GM12801 (cell line): Measurements from ENCODE around the gene NRP1.

Experiments
- TF ChIP-seq, protein P1 (sequence below): IDR thresholded peaks from one replicate; pipeline ENCODE4 v1.5.1; 2011; ENCODE audit warnings: control low read depth; ENCODE audit not compliant: insufficient read length; ENCODE audit errors: extremely low read depth

Gene NRP1

DNA sequence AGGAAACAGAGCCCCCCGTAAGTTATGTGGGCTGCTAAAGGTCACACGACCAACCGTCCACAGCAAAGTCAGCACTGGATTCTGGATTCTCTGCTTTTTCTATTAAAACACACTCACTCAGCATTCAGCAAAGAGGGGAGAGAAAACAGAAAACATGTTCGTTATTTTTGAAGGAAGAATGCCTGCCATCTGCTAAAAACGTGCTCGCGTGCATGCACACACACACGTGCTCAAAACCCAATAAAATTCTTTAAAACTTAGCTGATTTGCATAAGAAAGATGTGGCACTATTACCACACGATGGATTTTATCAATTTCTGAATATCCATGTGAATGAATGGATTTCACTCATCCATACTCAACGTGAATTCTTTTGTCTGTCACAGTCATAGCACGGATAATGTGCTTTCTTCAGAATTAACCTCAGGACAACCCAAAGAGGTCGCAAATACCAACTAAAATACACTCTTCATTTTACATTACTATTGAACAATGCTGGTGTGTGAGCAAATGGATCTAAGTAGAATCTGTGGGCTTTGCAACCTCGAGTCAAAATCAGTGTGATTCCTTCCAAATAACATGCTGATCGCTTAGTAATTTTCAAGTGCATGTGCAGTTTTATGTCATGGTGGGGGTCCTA lies 40.8 kb downstream of the NRP1 start:
- TF ChIP-seq, protein P1, sequence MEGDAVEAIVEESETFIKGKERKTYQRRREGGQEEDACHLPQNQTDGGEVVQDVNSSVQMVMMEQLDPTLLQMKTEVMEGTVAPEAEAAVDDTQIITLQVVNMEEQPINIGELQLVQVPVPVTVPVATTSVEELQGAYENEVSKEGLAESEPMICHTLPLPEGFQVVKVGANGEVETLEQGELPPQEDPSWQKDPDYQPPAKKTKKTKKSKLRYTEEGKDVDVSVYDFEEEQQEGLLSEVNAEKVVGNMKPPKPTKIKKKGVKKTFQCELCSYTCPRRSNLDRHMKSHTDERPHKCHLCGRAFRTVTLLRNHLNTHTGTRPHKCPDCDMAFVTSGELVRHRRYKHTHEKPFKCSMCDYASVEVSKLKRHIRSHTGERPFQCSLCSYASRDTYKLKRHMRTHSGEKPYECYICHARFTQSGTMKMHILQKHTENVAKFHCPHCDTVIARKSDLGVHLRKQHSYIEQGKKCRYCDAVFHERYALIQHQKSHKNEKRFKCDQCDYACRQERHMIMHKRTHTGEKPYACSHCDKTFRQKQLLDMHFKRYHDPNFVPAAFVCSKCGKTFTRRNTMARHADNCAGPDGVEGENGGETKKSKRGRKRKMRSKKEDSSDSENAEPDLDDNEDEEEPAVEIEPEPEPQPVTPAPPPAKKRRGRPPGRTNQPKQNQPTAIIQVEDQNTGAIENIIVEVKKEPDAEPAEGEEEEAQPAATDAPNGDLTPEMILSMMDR, result no peak

DNA sequence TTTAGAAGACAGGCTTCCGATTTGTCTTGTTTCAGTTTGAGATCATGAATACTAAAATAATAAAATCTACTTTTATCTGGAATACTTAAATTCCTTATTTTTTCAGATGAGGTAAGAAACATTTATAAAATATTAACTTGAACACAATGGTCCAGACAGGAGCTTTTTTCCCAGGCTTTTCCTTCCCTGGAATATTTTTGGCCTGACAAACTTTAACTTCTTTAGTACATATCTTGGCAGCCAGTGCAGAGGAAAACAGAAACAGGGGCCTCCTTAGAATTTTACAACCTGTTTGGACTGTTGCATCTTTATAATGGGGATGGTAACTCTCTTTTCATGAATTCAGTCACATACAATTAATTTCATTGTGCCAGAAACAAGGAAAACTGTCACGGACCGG lies 41.4 kb downstream of the NRP1 start:
- TF ChIP-seq, protein P1, result no peak

DNA sequence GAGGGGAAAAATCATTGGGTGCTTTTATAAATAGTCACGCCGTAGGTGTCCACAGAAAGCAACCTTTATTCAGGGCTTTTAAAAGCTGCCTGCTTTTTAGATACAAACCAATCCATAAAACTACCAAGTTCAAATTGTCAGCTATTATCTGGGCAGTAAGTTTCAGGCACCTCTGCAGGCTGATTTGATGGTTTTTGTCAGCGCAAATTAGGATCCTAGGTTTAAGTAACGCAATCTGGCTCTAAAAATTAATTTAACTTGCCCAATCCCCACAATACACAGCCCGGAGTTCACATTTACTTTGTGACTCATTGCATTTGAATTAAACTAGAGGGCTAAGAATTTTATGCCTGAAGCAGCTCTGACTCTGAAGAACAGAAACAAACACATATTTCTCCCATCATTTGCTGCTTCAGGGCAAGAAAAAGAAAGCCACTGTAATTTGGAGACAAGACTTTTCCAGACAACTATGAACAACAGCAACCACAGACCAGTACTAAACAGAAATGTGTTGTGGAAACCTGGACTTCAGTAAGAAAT lies 43.3 kb downstream of the NRP1 start:
- TF ChIP-seq, protein P1, result no peak

DNA sequence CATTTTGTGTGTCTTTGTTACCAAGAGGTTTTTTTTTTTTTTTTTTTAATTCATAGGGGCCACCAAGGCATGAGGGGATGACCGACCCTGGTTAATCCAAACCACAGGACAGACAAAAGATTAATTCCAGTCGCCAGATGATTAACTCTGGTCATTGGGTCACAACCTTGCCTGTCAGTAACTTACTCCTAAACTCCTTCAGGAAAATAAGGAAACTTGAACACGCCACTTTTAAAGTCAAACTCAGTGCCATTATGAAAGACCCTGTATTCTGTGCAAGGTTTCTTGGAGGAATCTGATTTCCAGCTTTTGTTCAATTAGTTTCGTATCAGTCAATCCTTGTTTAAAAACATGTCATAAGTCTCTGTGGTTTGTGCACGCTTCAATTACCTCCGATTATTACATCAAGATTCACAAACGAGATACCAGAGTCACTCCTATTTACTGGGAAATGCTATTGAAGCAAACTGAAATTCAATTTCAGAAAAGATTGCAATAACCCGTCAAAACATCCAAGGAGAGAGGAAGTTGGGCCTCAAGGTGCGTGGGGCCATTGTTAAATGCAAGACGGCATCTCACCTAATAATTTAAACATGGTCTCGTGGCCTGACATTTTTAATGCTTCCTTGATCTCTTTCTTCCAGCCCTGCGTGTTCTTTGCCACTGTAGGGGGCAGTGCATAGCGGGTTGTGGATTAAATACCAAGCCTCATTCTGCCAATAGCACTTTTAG lies 44.0 kb downstream of the NRP1 start:
- TF ChIP-seq, protein P1, result no peak

DNA sequence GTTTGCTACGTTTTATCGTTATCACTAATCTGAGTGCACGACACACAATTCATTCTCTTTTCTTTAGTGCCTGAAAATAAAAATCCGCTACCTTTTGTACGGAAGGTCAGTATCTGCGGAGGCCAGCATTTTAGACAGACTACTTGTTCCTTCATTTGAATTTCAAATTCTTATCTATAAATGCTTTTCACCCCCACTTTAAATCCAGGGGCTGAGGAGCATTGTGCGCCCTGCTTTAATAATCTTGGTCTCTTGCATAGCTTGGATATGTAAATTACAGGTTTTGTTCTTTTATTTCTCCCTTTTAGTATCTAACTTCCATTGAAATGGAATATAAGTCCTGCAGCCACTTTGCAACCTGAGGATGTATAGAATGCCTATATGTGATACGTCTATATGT lies 44.7 kb downstream of the NRP1 start:
- TF ChIP-seq, protein P1, result no peak

DNA sequence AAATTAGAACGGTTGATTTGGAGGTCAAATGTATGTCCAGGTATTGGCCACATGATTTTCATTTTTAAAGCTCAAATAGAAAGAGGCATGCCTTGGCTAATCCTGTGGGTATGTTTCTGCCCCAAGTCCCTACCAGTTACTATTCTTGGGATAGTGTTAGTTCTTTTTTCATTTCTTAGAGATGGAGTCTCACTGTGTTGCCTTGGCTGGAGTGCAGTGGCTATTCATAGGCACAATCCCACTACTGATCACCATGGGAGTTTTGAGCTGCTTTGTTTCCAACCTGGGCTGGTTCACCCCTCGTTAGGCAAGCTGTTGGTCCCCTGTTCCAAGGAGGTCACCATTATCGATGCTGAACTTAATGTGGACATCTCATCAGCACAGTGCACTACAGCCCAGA lies 46.3 kb downstream of the NRP1 start:
- TF ChIP-seq, protein P1, result no peak

DNA sequence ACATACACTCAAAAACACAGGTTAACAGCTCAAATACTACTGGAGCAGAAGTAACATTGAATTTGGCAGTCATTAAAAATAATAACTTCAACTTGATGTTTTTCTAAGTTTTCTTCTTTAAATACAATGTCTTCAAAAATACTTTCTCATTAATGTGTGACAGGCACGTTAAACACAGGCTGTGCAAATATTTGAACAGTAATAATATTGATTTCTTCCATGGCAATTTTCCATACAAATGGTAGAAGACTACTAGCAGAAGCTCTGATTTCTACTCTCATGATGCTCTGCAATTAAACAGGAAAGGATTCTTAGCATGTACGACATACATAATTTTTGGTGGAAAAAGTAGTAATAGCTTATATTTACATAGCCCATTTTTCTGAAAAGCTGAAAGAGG lies 47.4 kb downstream of the NRP1 start:
- TF ChIP-seq, protein P1, result no peak
